Right ventricle myocardium superior (tissue), 1 donor: Measurements from ENCODE around the gene AWAT1. TPM values are rescaled to one million over a fixed set of nuclear protein-coding genes. Genes with fewer than 3 reads are reported as not detected.
"Not testable (repeated sequence)": the region's sequence is repeated elsewhere in the genome, so short reads cannot be mapped to it uniquely, and the experiment has no call there.

Experiments used
- ATAC-seq: fragments of 200-7000 bp; cut with Tn5 transposase; one replicate; pipeline ENCODE4 v1.9.1; 2020; ENCODE audit warnings: mild to moderate bottlenecking; ENCODE audit not compliant: poor library complexity
- DNase-seq: peaks from one replicate; pipeline ENCODE4 v3.0.0-alpha.2; 2020
- intact Hi-C: fragments of 100-400 bp; cut with DNase I; formaldehyde crosslinking; loops from one replicate; pipeline ENCODE4 v1.11.2; 2022
- long read RNA-seq: library from polyadenylated mRNA; unstranded; transcript quantifications from one replicate; pipeline ENCODE4 v2.0.0, GENCODE V29; 2021
- total RNA-seq: library from RNA; stranded (reverse); fragmentation: NEBNext Ultra II Directional; extraction: Animal tissue kit (Norgen Biotek cat#: 25700); gene quantifications from one replicate; pipeline ENCODE4 v1.2.1, GENCODE V29; 2021
- donor health status: DM: no; HTN: yes; CAD: no; lungs with severe emphysema.

The AWAT1 gene
- not detected for total RNA-seq
- long read RNA-seq: 0 reads

GRCh38 chrX:70234355-70234754, at the start of gene AWAT1:
Gene AWAT1, plus strand, starts transcription at chrX:70234655. Its CDS starts 41 bp downstream, at chrX:70234696.
- intact Hi-C loops: no loop called here

GRCh38 chrX:70190225-70190624, 44.2 kb upstream of the AWAT1 start:
- no peak for ATAC-seq
- intact Hi-C loops: no loop called here

More at GRCh38 chrX:70234355-70234754, at the start of gene AWAT1:
- ATAC-seq (no peak), DNase-seq (no peak)

GRCh38 chrX:70196961-70197720, 37.3 kb upstream of the AWAT1 start:
- intact Hi-C loops: loop anchor here (5.0 kb wide), 1 partner anchor 65 kb away; the partner anchor contains the start of gene P2RY4

More at GRCh38 chrX:70190225-70190624, 44.2 kb upstream of the AWAT1 start:
- no peak for DNase-seq

GRCh38 chrX:70201732-70202131, 32.7 kb upstream of the AWAT1 start:
- no peak for DNase-seq
- intact Hi-C loops: no loop called here
- ATAC-seq: no peak

More at GRCh38 chrX:70196961-70197720, 37.3 kb upstream of the AWAT1 start:
- DNase-seq: no peak
- no peak for ATAC-seq

- no peak for ATAC-seq
- intact Hi-C loops: no loop called here
- DNase-seq: no peak
Measured at GRCh38 chrX:70208479-70208878, 26.0 kb upstream of the AWAT1 start.

GRCh38 chrX:70209570-70209969, 24.9 kb upstream of the AWAT1 start:
- intact Hi-C loops, DNase-seq, ATAC-seq: not testable (repeated sequence)

- DNase-seq (peak; percentile 47), ATAC-seq (peak; percentile 71)
- intact Hi-C loops: no loop called here
Measured at GRCh38 chrX:70219938-70220764, 14.3 kb upstream of the AWAT1 start.

GRCh38 chrX:70226048-70226447, 8.4 kb upstream of the AWAT1 start:
- DNase-seq (no peak), ATAC-seq (no peak)
- intact Hi-C loops: no loop called here

- ATAC-seq: no peak
- DNase-seq: no peak
- intact Hi-C loops: no loop called here
Measured at GRCh38 chrX:70226687-70227086, 7.8 kb upstream of the AWAT1 start.

- DNase-seq: no peak
- intact Hi-C loops: no loop called here
- ATAC-seq: peak; percentile 52
Measured at GRCh38 chrX:70231666-70232065, 2.8 kb upstream of the AWAT1 start.

GRCh38 chrX:70240751-70241150, 6.3 kb downstream of the AWAT1 start:
- DNase-seq: no peak
- no peak for ATAC-seq
- intact Hi-C loops: no loop called here

GRCh38 chrX:70241501-70241900, 7.0 kb downstream of the AWAT1 start:
- DNase-seq (no peak), ATAC-seq (no peak)
- intact Hi-C loops: no loop called here

- ATAC-seq, intact Hi-C loops: not testable (repeated sequence)
Measured at GRCh38 chrX:70243601-70244000, 9.1 kb downstream of the AWAT1 start.

GRCh38 chrX:70244881-70245280, 10.4 kb downstream of the AWAT1 start:
- ATAC-seq: no peak
- intact Hi-C loops: no loop called here

More at GRCh38 chrX:70243601-70244000, 9.1 kb downstream of the AWAT1 start:
- not testable (repeated sequence) for DNase-seq

GRCh38 chrX:70247252-70247651, 12.8 kb downstream of the AWAT1 start:
- intact Hi-C loops: no loop called here
- DNase-seq: no peak
- no peak for ATAC-seq

More at GRCh38 chrX:70244881-70245280, 10.4 kb downstream of the AWAT1 start:
- no peak for DNase-seq

GRCh38 chrX:70252491-70252890, 18.0 kb downstream of the AWAT1 start:
- intact Hi-C loops: no loop called here
- ATAC-seq (no peak), DNase-seq (no peak)

- intact Hi-C loops: no loop called here
- ATAC-seq (no peak), DNase-seq (no peak)
Measured at GRCh38 chrX:70253377-70254062, 19.1 kb downstream of the AWAT1 start.

GRCh38 chrX:70254063-70254400, 19.6 kb downstream of the AWAT1 start:
- ATAC-seq: no peak
- intact Hi-C loops: no loop called here
- DNase-seq: no peak

- DNase-seq (no peak), ATAC-seq (no peak)
- intact Hi-C loops: no loop called here
Measured at GRCh38 chrX:70254909-70255308, 20.5 kb downstream of the AWAT1 start.
